GM10847 (cell line): Measurements from ENCODE around the gene CMSS1.

Experiments
- POLR2A ChIP-seq: IDR thresholded peaks from 2 replicates; pipeline ENCODE4 v1.6.1; 2011; ENCODE audit not compliant: insufficient read length; ENCODE audit errors: extremely low read depth

CMSS1 gene

GRCh38 chr3:99895703-99896441 is 78.2 kb downstream of the CMSS1 start:
- no peak for TF ChIP-seq POLR2A

GRCh38 chr3:99896482-99896881 is 78.8 kb downstream of the CMSS1 start:
- TF ChIP-seq POLR2A, result no peak

- no peak for TF ChIP-seq POLR2A
Observed at GRCh38 chr3:99899603-99900002, 81.9 kb downstream of the CMSS1 start.

GRCh38 chr3:99900248-99900647 is 82.6 kb downstream of the CMSS1 start:
- no peak for TF ChIP-seq POLR2A

GRCh38 chr3:99901200-99901926 is 83.7 kb downstream of the CMSS1 start:
- TF ChIP-seq POLR2A, result no peak

GRCh38 chr3:99902091-99902490 is 84.4 kb downstream of the CMSS1 start:
- no peak for TF ChIP-seq POLR2A

- no peak for TF ChIP-seq POLR2A
Observed at GRCh38 chr3:99903869-99904268, 86.2 kb downstream of the CMSS1 start.

GRCh38 chr3:99907959-99908544 is 90.4 kb downstream of the CMSS1 start:
- no peak for TF ChIP-seq POLR2A

- no peak for TF ChIP-seq POLR2A
Observed at GRCh38 chr3:99909714-99910495, 92.2 kb downstream of the CMSS1 start.

- TF ChIP-seq POLR2A, result no peak
Observed at GRCh38 chr3:99910752-99911290, 93.2 kb downstream of the CMSS1 start.

- TF ChIP-seq POLR2A, result no peak
Observed at GRCh38 chr3:99911433-99911832, 93.8 kb downstream of the CMSS1 start.

- no peak for TF ChIP-seq POLR2A
Observed at GRCh38 chr3:99915906-99916432, 98.3 kb downstream of the CMSS1 start.

GRCh38 chr3:99918715-99919114 is 101.1 kb downstream of the CMSS1 start:
- no peak for TF ChIP-seq POLR2A

GRCh38 chr3:99919694-99920093 is 102.0 kb downstream of the CMSS1 start:
- TF ChIP-seq POLR2A, result no peak
